GM12878 (cell line): ENCODE data around the gene CASQ1. TPM values are rescaled to one million over a fixed set of nuclear protein-coding genes. Genes with fewer than 3 reads are reported as not detected.

Experiments
- ATAC-seq: fragments of 200-7000 bp; cut with Tn5 transposase; 3 replicates; pipeline ENCODE4 v1.9.1; 2020; ENCODE audit warnings: mild to moderate bottlenecking, moderate library complexity
- BruUV-seq: library from RNA; stranded (reverse); fragments of 400-500 nt; replicated peaks from 2 replicates; lab custom pipeline; 2021; lab: Mats Ljungman, UMichigan
- CTCF ChIA-PET: fragments of 300-600 bp; sonication (Branson Sonifier 250); formaldehyde crosslinking; extraction: SDS; loops from one replicate; lab custom pipeline; 2021; ENCODE audit warnings: inconsistent platforms; lab: Yijun Ruan, JAX
- POLR2A ChIA-PET: fragments of 350-600 bp; formaldehyde crosslinking; extraction: SDS; loops from one replicate; lab custom pipeline; 2021; ENCODE audit warnings: inconsistent platforms; lab: Charles Lee
- RAD21 ChIA-PET: fragments of 300-600 bp; sonication (Branson Sonifier 250); formaldehyde crosslinking; loops from one replicate; lab custom pipeline; 2023; ENCODE audit warnings: antibody characterized with exemption; ENCODE audit not compliant: unreplicated experiment; lab: Charles Lee
- SMC1A ChIA-PET: fragments of 300-600 bp; sonication (Branson Sonifier 250); formaldehyde crosslinking; loops from one replicate; lab custom pipeline; 2023; ENCODE audit not compliant: unreplicated experiment, uncharacterized antibody; lab: Charles Lee
- DNase-seq: peaks from one replicate; pipeline ENCODE4 v3.0.0-alpha.2; 2011; ENCODE audit warnings: low read depth, low spot score
- FAIRE-seq: peaks from 3 replicates; lab custom pipeline; 2011; peaks lifted over from hg19 to GRCh38; lab: Jason Lieb, UNC
- H2AFZ ChIP-seq: 2 replicates; pipeline ENCODE4 v1.6.0; 2011; ENCODE audit warnings: low read depth, low read length, control low read depth; ENCODE audit not compliant: control insufficient read depth
- H3K27ac ChIP-seq: 2 replicates; pipeline ENCODE4 v1.5.1; 2011; ENCODE audit warnings: control low read depth; ENCODE audit not compliant: control insufficient read depth, insufficient read depth
- H3K27me3 ChIP-seq, 2 experiments: replicated peaks in 1 of 2; 2 replicates each; pipeline versions ENCODE4 v1.6.0 to v1.6.1; 2011; ENCODE audit warnings: low read length in 1 of 2; ENCODE audit not compliant: control insufficient read depth in 2 of 2, insufficient read depth in 2 of 2
- H3K36me3 ChIP-seq, 2 experiments: 2 replicates each; pipeline ENCODE4 v1.5.1; 2011; ENCODE audit warnings: low read length in 1 of 2; ENCODE audit not compliant: control insufficient read depth in 2 of 2, insufficient read depth in 2 of 2
- H3K4me1 ChIP-seq: 2 replicates; pipeline ENCODE4 v1.6.1; 2011; ENCODE audit warnings: mild to moderate bottlenecking, low read length, moderate library complexity, mixed read lengths; ENCODE audit not compliant: control insufficient read depth, insufficient read depth
- H3K4me2 ChIP-seq: 2 replicates; pipeline ENCODE4 v1.6.0; 2011; ENCODE audit warnings: control low read depth; ENCODE audit not compliant: control insufficient read depth, insufficient read depth
- H3K4me3 ChIP-seq: fragments of 200-600 bp; sonication (generic); 2 replicates; pipeline ENCODE4 v1.5.1; 2016
- H3K79me2 ChIP-seq: 2 replicates; pipeline ENCODE4 v1.6.0; 2011; ENCODE audit warnings: low read length; ENCODE audit not compliant: control insufficient read depth, insufficient read depth
- H3K9ac ChIP-seq: 2 replicates; pipeline ENCODE4 v1.8.0; 2011; ENCODE audit warnings: low read length, control low read depth, mixed read lengths; ENCODE audit not compliant: control insufficient read depth, insufficient read depth
- H3K9me3 ChIP-seq: replicated peaks from 3 replicates; pipeline ENCODE4 v1.5.1; 2011; ENCODE audit warnings: mild to moderate bottlenecking, low read length; ENCODE audit not compliant: control insufficient read depth, insufficient read depth
- H4K20me1 ChIP-seq: 2 replicates; pipeline ENCODE4 v1.6.0; 2011; ENCODE audit not compliant: control insufficient read depth, insufficient read depth
- ATF7 ChIP-seq: fragments of 450-650 bp; IDR thresholded peaks from 2 replicates; pipeline ENCODE4 v1.6.1; 2016; ENCODE audit warnings: low read depth, mild to moderate bottlenecking
- CHD4 ChIP-seq: fragments of 200-600 bp; sonication (generic); IDR thresholded peaks from 2 replicates; pipeline ENCODE4 v1.6.1; 2016; ENCODE audit warnings: mild to moderate bottlenecking
- FOS ChIP-seq: IDR thresholded peaks from 3 replicates; pipeline ENCODE4 v1.6.1; 2011; ENCODE audit warnings: borderline replicate concordance; ENCODE audit not compliant: insufficient read length; ENCODE audit errors: extremely low read depth
- GATAD2B ChIP-seq: fragments of 450-650 bp; conservative IDR thresholded peaks from 2 replicates; pipeline ENCODE4 v1.6.1; 2017; ENCODE audit warnings: low read depth, mild to moderate bottlenecking, moderate library complexity
- IRF4 ChIP-seq: IDR thresholded peaks from 2 replicates; pipeline ENCODE4 v1.6.1; 2011; ENCODE audit warnings: low read depth, low read length
- KDM1A ChIP-seq: fragments of 200-600 bp; sonication (generic); IDR thresholded peaks from 2 replicates; pipeline ENCODE4 v1.6.1; 2016; ENCODE audit warnings: borderline replicate concordance
- MEF2A ChIP-seq: IDR thresholded peaks from 2 replicates; pipeline ENCODE4 v1.6.1; 2011; ENCODE audit warnings: low read depth, mild to moderate bottlenecking, low read length, moderate library complexity; ENCODE audit not compliant: insufficient read depth
- MXI1 ChIP-seq: fragments of 150-350 bp; IDR thresholded peaks from 2 replicates; pipeline ENCODE4 v1.6.1; 2011; ENCODE audit warnings: low read depth, mild to moderate bottlenecking, inconsistent platforms, low read length, improper control_type of control experiment
- POLR2AphosphoS2 ChIP-seq: IDR thresholded peaks from 2 replicates; pipeline ENCODE4 v1.6.1; 2011; ENCODE audit warnings: low read depth, mild to moderate bottlenecking, low read length, improper control_type of control experiment, moderate library complexity
- SMAD1 ChIP-seq: fragments of 450-650 bp; IDR thresholded peaks from 2 replicates; pipeline ENCODE4 v1.6.1; 2018; ENCODE audit warnings: mild to moderate bottlenecking, low read depth; ENCODE audit not compliant: partially characterized antibody
- TBL1XR1 ChIP-seq: IDR thresholded peaks from 2 replicates; pipeline ENCODE4 v1.6.1; 2012; ENCODE audit warnings: low read depth, low read length, improper control_type of control experiment
- TCF3 ChIP-seq: IDR thresholded peaks from 2 replicates; pipeline ENCODE4 v1.6.1; 2012; ENCODE audit warnings: low read depth, mild to moderate bottlenecking, low read length, borderline replicate concordance; ENCODE audit not compliant: insufficient read depth
- in situ Hi-C: fragments of 300-500 bp; cut with MboI; formaldehyde crosslinking; loops from 9 replicates; pipeline ENCODE4 v1.14.3; 2018; ENCODE audit warnings: mixed read lengths
- intact Hi-C: fragments of 100-400 bp; cut with micrococcal nuclease; formaldehyde crosslinking; loops from one replicate; pipeline ENCODE4 v1.14.2; 2022; ENCODE audit not compliant: unreplicated experiment
- polyA plus RNA-seq, 11 experiments: library from polyadenylated mRNA; depleted of rRNA in 4 of 11; unstranded in 6 of 11; stranded (reverse) in 5 of 11; fragments of >200 nt; fragmentation: Nextera tagmentation in 4 of 11; fragmentation: Illumina TruSeq in 1 of 11; extraction: Ambion mirVana in 4 of 11; extraction: Trizol in 1 of 11; gene quantifications; 1 replicate in 1 of 11; 2 replicates in 10 of 11; pipeline versions ENCODE4 v1.2.1 to v1.2.3, GENCODE V29; 2011 to 2016; ENCODE audit warnings: inconsistent platforms in 2 of 11, missing spikeins in 2 of 11, low read depth in 1 of 11
- total RNA-seq, 4 experiments: library from RNA; depleted of rRNA in 3 of 4; stranded (reverse); fragments of >200 nt in 3 of 4; fragmentation: Illumina TruSeq in 1 of 4; extraction: Trizol in 1 of 4; gene quantifications; 2 replicates each; pipeline versions ENCODE4 v1.2.1 to v1.2.3, GENCODE V29; 2013 to 2021
- TF ChIP-seq, protein P1 (sequence below): IDR thresholded peaks from 2 replicates; pipeline ENCODE4 v1.6.1; 2012; ENCODE audit warnings: mild to moderate bottlenecking, low read depth, low read length
- TF ChIP-seq, protein P2 (sequence below): IDR thresholded peaks from 2 replicates; pipeline ENCODE4 v1.6.1; 2012; ENCODE audit warnings: low read depth, low read length, improper control_type of control experiment

CASQ1 gene
- total and polyA plus RNA-seq, 10 of the 15 experiments (the other 5 are each of a cell fraction or from before 2014, with no cell fraction given) = 0.10 to 0.77 (median 0.34) TPM

DNA sequence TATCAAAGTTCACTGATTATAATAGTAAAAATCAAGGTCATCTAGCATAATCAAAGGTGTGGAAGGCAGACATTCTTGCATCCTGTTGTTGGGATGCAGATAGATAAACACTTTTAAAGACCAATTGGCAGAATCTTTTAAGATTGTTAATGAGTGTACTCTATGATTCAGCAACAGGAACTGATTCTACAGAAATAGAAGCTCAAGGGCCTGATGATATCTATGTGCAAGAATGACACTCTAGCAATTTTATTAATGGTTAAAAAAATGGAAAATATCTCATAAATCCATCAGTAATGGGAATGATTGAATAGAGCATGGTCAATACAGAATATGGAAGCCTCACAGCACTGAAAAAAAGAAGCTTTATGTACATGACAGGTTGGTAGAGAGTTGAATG, 41.1 kb upstream of the CASQ1 start:
- CTCF ChIA-PET = interaction anchor here (1.1 to 1.7 kb wide), 3 partner anchors 10 to 103 kb away, joined by 3 to 8 read pairs (median 4); no protein-coding TSS in a partner anchor
- no peak for FAIRE-seq
- H3K4me2 ChIP-seq = no peak overlapping the region
- no peak for DNase-seq
- H3K9me3 ChIP-seq = no peaks in the 10 kb centered on the region
- no peak for ATAC-seq
- no peaks in the 10 kb centered on the region for H3K4me1 ChIP-seq
- TF ChIP-seq FOS (no peak), MEF2A (no peak), KDM1A (no peak), POLR2AphosphoS2 (no peak), ATF7 (no peak), TBL1XR1 (no peak), SMAD1 (no peak), IRF4 (no peak), MXI1 (no peak), CHD4 (no peak), TCF3 (no peak), GATAD2B (no peak)
- TF ChIP-seq, protein P1, sequence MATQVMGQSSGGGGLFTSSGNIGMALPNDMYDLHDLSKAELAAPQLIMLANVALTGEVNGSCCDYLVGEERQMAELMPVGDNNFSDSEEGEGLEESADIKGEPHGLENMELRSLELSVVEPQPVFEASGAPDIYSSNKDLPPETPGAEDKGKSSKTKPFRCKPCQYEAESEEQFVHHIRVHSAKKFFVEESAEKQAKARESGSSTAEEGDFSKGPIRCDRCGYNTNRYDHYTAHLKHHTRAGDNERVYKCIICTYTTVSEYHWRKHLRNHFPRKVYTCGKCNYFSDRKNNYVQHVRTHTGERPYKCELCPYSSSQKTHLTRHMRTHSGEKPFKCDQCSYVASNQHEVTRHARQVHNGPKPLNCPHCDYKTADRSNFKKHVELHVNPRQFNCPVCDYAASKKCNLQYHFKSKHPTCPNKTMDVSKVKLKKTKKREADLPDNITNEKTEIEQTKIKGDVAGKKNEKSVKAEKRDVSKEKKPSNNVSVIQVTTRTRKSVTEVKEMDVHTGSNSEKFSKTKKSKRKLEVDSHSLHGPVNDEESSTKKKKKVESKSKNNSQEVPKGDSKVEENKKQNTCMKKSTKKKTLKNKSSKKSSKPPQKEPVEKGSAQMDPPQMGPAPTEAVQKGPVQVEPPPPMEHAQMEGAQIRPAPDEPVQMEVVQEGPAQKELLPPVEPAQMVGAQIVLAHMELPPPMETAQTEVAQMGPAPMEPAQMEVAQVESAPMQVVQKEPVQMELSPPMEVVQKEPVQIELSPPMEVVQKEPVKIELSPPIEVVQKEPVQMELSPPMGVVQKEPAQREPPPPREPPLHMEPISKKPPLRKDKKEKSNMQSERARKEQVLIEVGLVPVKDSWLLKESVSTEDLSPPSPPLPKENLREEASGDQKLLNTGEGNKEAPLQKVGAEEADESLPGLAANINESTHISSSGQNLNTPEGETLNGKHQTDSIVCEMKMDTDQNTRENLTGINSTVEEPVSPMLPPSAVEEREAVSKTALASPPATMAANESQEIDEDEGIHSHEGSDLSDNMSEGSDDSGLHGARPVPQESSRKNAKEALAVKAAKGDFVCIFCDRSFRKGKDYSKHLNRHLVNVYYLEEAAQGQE = no peak
- TF ChIP-seq, protein P2, sequence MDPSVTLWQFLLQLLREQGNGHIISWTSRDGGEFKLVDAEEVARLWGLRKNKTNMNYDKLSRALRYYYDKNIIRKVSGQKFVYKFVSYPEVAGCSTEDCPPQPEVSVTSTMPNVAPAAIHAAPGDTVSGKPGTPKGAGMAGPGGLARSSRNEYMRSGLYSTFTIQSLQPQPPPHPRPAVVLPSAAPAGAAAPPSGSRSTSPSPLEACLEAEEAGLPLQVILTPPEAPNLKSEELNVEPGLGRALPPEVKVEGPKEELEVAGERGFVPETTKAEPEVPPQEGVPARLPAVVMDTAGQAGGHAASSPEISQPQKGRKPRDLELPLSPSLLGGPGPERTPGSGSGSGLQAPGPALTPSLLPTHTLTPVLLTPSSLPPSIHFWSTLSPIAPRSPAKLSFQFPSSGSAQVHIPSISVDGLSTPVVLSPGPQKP = no peak
- no peaks in the 10 kb centered on the region for H3K36me3 ChIP-seq
- no peak overlapping the region for H3K27ac ChIP-seq
- intact Hi-C loops (no loop called here), in situ Hi-C loops (no loop called here)
- no peak overlapping the region for H3K4me3 ChIP-seq
- H3K79me2 ChIP-seq = no peaks in the 10 kb centered on the region
- no peaks in the 10 kb centered on the region for H3K27me3 ChIP-seq
- POLR2A ChIA-PET = no interaction called here
- no peaks in the 10 kb centered on the region for H4K20me1 ChIP-seq
- no peak overlapping the region for H2AFZ ChIP-seq
- SMC1A ChIA-PET = no interaction called here
- no peak overlapping the region for H3K9ac ChIP-seq
- RAD21 ChIA-PET = no interaction called here
- BruUV-seq = no TSS peak
